H1 (cell line): ENCODE results near the gene CLVS2. TPM values are rescaled to one million over a fixed set of nuclear protein-coding genes. Genes with fewer than 3 reads are reported as not detected.

Source experiments
- CTCF ChIA-PET: fragments of 300-600 bp; sonication (Branson Sonifier 250); formaldehyde crosslinking; loops from one replicate; lab custom pipeline; 2021; ENCODE audit not compliant: partially characterized antibody; lab: Charles Lee
- POLR2A ChIA-PET: fragments of 300-600 bp; sonication (Branson Sonifier 250); formaldehyde crosslinking; loops from one replicate; lab custom pipeline; 2021; ENCODE audit warnings: inconsistent platforms; ENCODE audit not compliant: partially characterized antibody; lab: Charles Lee
- DNase-seq, 2 experiments: peaks; one replicate each; pipeline versions ENCODE4 v3.0.0 to v3.0.0-alpha.2; 2010 to 2022; ENCODE audit warnings: low spot score in 2 of 2, low read depth in 1 of 2, mixed read lengths in 1 of 2
- FAIRE-seq: peaks from 2 replicates; lab custom pipeline; 2011; peaks lifted over from hg19 to GRCh38; lab: Jason Lieb, UNC
- H2AFZ ChIP-seq: 2 replicates; pipeline ENCODE4 v1.8.1; 2012; ENCODE audit warnings: low read length, inconsistent platforms
- H2AK5ac ChIP-seq: 2 replicates; pipeline ENCODE4 v1.6.1; 2013; ENCODE audit warnings: low read depth, low read length
- H2BK120ac ChIP-seq: replicated peaks from 2 replicates; pipeline ENCODE3; 2013; ENCODE audit warnings: low read depth, low read length, inconsistent platforms
- H2BK12ac ChIP-seq: 2 replicates; pipeline ENCODE4 v1.6.1; 2013; ENCODE audit warnings: low read depth, low read length
- H2BK15ac ChIP-seq: 2 replicates; pipeline ENCODE4 v1.6.1; 2013; ENCODE audit warnings: low read length
- H2BK20ac ChIP-seq: 2 replicates; pipeline ENCODE4 v1.6.1; 2013; ENCODE audit warnings: low read length
- H2BK5ac ChIP-seq: 2 replicates; pipeline ENCODE4 v1.6.1; 2013; ENCODE audit warnings: low read depth, low read length
- H3K14ac ChIP-seq: 2 replicates; pipeline ENCODE4 v1.6.1; 2013; ENCODE audit warnings: inconsistent platforms; ENCODE audit not compliant: insufficient read length
- H3K18ac ChIP-seq: 2 replicates; pipeline ENCODE4 v1.6.1; 2013; ENCODE audit warnings: low read length; ENCODE audit errors: extremely low read depth
- H3K23ac ChIP-seq: 2 replicates; pipeline ENCODE4 v1.6.1; 2013; ENCODE audit warnings: inconsistent platforms; ENCODE audit not compliant: insufficient read length
- H3K23me2 ChIP-seq: 2 replicates; pipeline ENCODE4 v1.6.1; 2013; ENCODE audit warnings: low read depth, low read length
- H3K27ac ChIP-seq: 2 replicates; pipeline ENCODE4 v1.6.1; 2011; ENCODE audit warnings: low read depth, low read length, inconsistent platforms
- H3K27me3 ChIP-seq, 4 experiments: replicated peaks in 1 of 4; 1 replicate in 1 of 4; 2 replicates in 3 of 4; pipeline versions ENCODE4 v1.6.1 to v1.8.1; 2011 to 2013; ENCODE audit warnings: low read length in 3 of 4, mild to moderate bottlenecking in 3 of 4, inconsistent platforms in 2 of 4, mixed read lengths in 2 of 4, moderate library complexity in 1 of 4; ENCODE audit not compliant: control insufficient read depth in 3 of 4, insufficient read depth in 3 of 4; ENCODE audit errors: extremely low read depth in 1 of 4
- H3K36me3 ChIP-seq, 4 experiments: 2 replicates each; pipeline versions ENCODE4 v1.6.1 to v1.8.1; 2011 to 2013; ENCODE audit warnings: mild to moderate bottlenecking in 4 of 4, low read length in 3 of 4, moderate library complexity in 2 of 4, control low read depth in 1 of 4, inconsistent platforms in 1 of 4; ENCODE audit not compliant: insufficient read depth in 4 of 4, control insufficient read depth in 2 of 4
- H3K4ac ChIP-seq: replicated peaks from 2 replicates; pipeline ENCODE3; 2013; ENCODE audit warnings: low read length, low read depth, mixed read lengths, inconsistent platforms; ENCODE audit not compliant: insufficient read length
- H3K4me1 ChIP-seq, 4 experiments: replicated peaks in 1 of 4; 1 replicate in 1 of 4; 2 replicates in 3 of 4; pipeline versions ENCODE4 v1.6.1 to v1.8.1; 2011 to 2013; ENCODE audit warnings: low read length in 3 of 4, inconsistent platforms in 2 of 4, mixed read lengths in 1 of 4; ENCODE audit not compliant: insufficient read depth in 4 of 4, control insufficient read depth in 3 of 4
- H3K4me2 ChIP-seq, 2 experiments: 2 replicates each; pipeline versions ENCODE4 v1.6.1 to v1.8.1; 2011 to 2013; ENCODE audit warnings: low read depth in 2 of 2, low read length in 2 of 2, control low read depth in 1 of 2, inconsistent platforms in 1 of 2, mild to moderate bottlenecking in 1 of 2; ENCODE audit not compliant: insufficient read depth in 1 of 2
- H3K4me3 ChIP-seq, 4 experiments: fragments of 200-600, 300-600 bp in 1 of 4; sonication (generic), shearing (Covaris generic), sonication (Bioruptor Twin) in 1 of 4; 2 replicates each; pipeline versions ENCODE4 v1.5.1 to v1.8.1; 2011 to 2016; ENCODE audit warnings: low read length in 4 of 4, low read depth in 3 of 4, control low read depth in 2 of 4, inconsistent platforms in 2 of 4, mild to moderate bottlenecking in 2 of 4, mixed read lengths in 1 of 4, moderate library complexity in 1 of 4; ENCODE audit not compliant: insufficient read depth in 2 of 4; ENCODE audit errors: extremely low read depth in 1 of 4
- H3K56ac ChIP-seq: replicated peaks from 2 replicates; pipeline ENCODE3; 2013; ENCODE audit warnings: low read depth, mild to moderate bottlenecking, mixed read lengths, low read length, inconsistent platforms; ENCODE audit not compliant: insufficient read length
- H3K79me1 ChIP-seq: 2 replicates; pipeline ENCODE4 v1.6.1; 2013; ENCODE audit warnings: low read depth, low read length, control low read depth
- H3K79me2 ChIP-seq, 2 experiments: 2 replicates each; pipeline versions ENCODE4 v1.6.1 to v1.8.1; 2012 to 2013; ENCODE audit warnings: low read length in 2 of 2, mild to moderate bottlenecking in 2 of 2, inconsistent platforms in 1 of 2; ENCODE audit not compliant: insufficient read depth in 2 of 2, control insufficient read depth in 1 of 2
- H3K9ac ChIP-seq, 4 experiments: replicated peaks in 1 of 4; 1 replicate in 1 of 4; 2 replicates in 3 of 4; pipeline versions ENCODE4 v1.6.1 to v1.8.1; 2011 to 2013; ENCODE audit warnings: low read depth in 3 of 4, low read length in 3 of 4, control low read depth in 2 of 4, mild to moderate bottlenecking in 2 of 4, moderate library complexity in 2 of 4, inconsistent platforms in 1 of 4; ENCODE audit errors: extremely low read depth in 1 of 4
- H3K9me3 ChIP-seq, 2 experiments: 2 replicates each; pipeline versions ENCODE4 v1.6.1 to v1.8.1; 2012 to 2013; ENCODE audit warnings: mild to moderate bottlenecking in 2 of 2, moderate library complexity in 2 of 2, control low read depth in 1 of 2, inconsistent platforms in 1 of 2, low read depth in 1 of 2, low read length in 1 of 2, mixed read lengths in 1 of 2; ENCODE audit not compliant: insufficient read depth in 2 of 2
- H4K20me1 ChIP-seq, 2 experiments: replicated peaks in 1 of 2; 2 replicates each; pipeline versions ENCODE3 to v1.8.1; 2011 to 2013; ENCODE audit warnings: inconsistent platforms in 2 of 2, low read length in 2 of 2, mild to moderate bottlenecking in 1 of 2; ENCODE audit not compliant: insufficient read depth in 2 of 2, control insufficient read depth in 1 of 2
- H4K5ac ChIP-seq: 2 replicates; pipeline ENCODE4 v1.6.1; 2013; ENCODE audit warnings: low read length, low read depth, mixed read lengths, inconsistent platforms; ENCODE audit not compliant: insufficient read length
- H4K8ac ChIP-seq: 2 replicates; pipeline ENCODE4 v1.8.0; 2013; ENCODE audit warnings: mild to moderate bottlenecking, moderate library complexity, low read length, inconsistent platforms; ENCODE audit not compliant: insufficient read depth; ENCODE audit errors: extremely low read depth
- H4K91ac ChIP-seq: replicated peaks from 2 replicates; pipeline ENCODE3; 2013; ENCODE audit warnings: low read length, mixed read lengths, inconsistent platforms; ENCODE audit not compliant: insufficient read length
- BRCA1 ChIP-seq: IDR thresholded peaks from 2 replicates; pipeline ENCODE4 v1.6.1; 2012; ENCODE audit warnings: low read depth, low read length, improper control_type of control experiment
- CHD2 ChIP-seq: IDR thresholded peaks from 2 replicates; pipeline ENCODE4 v1.6.1; 2012; ENCODE audit warnings: low read length, improper control_type of control experiment
- CTBP2 ChIP-seq: IDR thresholded peaks from 2 replicates; pipeline ENCODE4 v1.7.0; 2011; ENCODE audit warnings: borderline replicate concordance, mild to moderate bottlenecking, moderate library complexity, mixed read lengths, low read length; ENCODE audit not compliant: insufficient read depth, insufficient read length
- RXRA ChIP-seq: IDR thresholded peaks from 2 replicates; pipeline ENCODE4 v1.6.1; 2011; ENCODE audit warnings: low read depth, mild to moderate bottlenecking, low read length, moderate library complexity; ENCODE audit not compliant: insufficient read depth
- SIRT6 ChIP-seq: IDR thresholded peaks from one replicate; pipeline ENCODE4 v1.7.1; 2012; ENCODE audit warnings: low read length, inconsistent platforms
- SP4 ChIP-seq: IDR thresholded peaks from 2 replicates; pipeline ENCODE4 v1.6.1; 2012; ENCODE audit warnings: low read length, inconsistent platforms
- SUZ12 ChIP-seq: fragments of 200-600 bp; sonication (generic); IDR thresholded peaks from 2 replicates; pipeline ENCODE4 v1.6.1; 2012; ENCODE audit warnings: mild to moderate bottlenecking, inconsistent platforms, low read length, moderate library complexity, mixed read lengths
- polyA plus RNA-seq, 7 experiments: library from polyadenylated mRNA; depleted of rRNA in 3 of 7; stranded (reverse) in 5 of 7; unstranded in 2 of 7; fragments of >200 nt in 5 of 7; fragments of 200-250 nt in 2 of 7; gene quantifications; 1 replicate in 5 of 7; 2 replicates in 1 of 7; 4 replicates in 1 of 7; pipeline versions ENCODE4 v1.2.1 to v1.2.3, GENCODE V29; 2011 to 2013; ENCODE audit warnings: missing spikeins in 2 of 7, mixed read lengths in 2 of 7
- total RNA-seq: library from RNA; stranded (reverse); fragmentation: NEBNext Ultra II Directional; extraction: Animal tissue kit (Norgen Biotek cat#: 25700); gene quantifications from 2 replicates; pipeline ENCODE4 v1.2.1, GENCODE V29; 2021

Gene CLVS2
- total and polyA plus RNA-seq, 2 of the 8 experiments (the other 6 are each of a cell fraction or from before 2014, with no cell fraction given) = 0.30 to 0.73 TPM

DNA sequence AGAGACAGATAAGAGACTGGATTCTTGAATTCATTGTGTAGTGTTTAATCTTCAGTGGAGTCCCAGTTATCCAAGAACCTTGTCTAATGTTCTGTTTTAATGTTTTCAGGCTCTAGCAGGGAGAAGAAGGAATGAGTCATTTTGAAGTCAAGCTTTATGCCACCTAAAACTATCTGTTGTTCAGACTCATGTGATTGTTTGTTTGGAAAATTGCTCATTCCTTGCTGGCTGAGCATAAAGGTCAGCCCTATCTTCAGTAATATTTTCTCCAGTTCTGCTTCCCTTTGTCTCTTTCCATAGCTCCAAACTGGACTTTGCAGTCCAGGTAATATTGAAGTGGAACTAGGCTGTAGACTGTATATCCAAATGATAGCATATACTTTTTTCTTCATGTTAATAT is 34.2 kb downstream of the CLVS2 start:
- CTCF ChIA-PET = interaction anchor here (1.2 to 2.4 kb wide), 3 partner anchors 10 to 161 kb away, joined by 3 to 5 read pairs (median 4); no protein-coding TSS in a partner anchor
- H2BK20ac ChIP-seq = no peak overlapping the region
- H3K4ac ChIP-seq = no peak overlapping the region
- no peak overlapping the region for H3K14ac ChIP-seq
- no peaks in the 10 kb centered on the region for H3K27me3 ChIP-seq
- DNase-seq = no peak
- no peaks in the 10 kb centered on the region for H3K36me3 ChIP-seq
- H3K4me1 ChIP-seq = no peaks in the 10 kb centered on the region
- H2BK15ac ChIP-seq = no peak overlapping the region
- no peak overlapping the region for H3K4me3 ChIP-seq
- no peak overlapping the region for H3K27ac ChIP-seq
- no peak overlapping the region for H2BK120ac ChIP-seq
- no peaks in the 10 kb centered on the region for H4K20me1 ChIP-seq
- no peak overlapping the region for H3K56ac ChIP-seq
- POLR2A ChIA-PET = no interaction called here
- H3K79me1 ChIP-seq = no peaks in the 10 kb centered on the region
- no peaks in the 10 kb centered on the region for H3K9me3 ChIP-seq
- H4K5ac ChIP-seq = no peak overlapping the region
- no peak overlapping the region for H2BK12ac ChIP-seq
- H3K4me2 ChIP-seq = no peak overlapping the region
- no peak overlapping the region for H3K9ac ChIP-seq
- no peak overlapping the region for H3K18ac ChIP-seq
- H2AFZ ChIP-seq = no peak overlapping the region
- no peaks in the 10 kb centered on the region for H3K79me2 ChIP-seq
- no peak overlapping the region for H4K8ac ChIP-seq
- H4K91ac ChIP-seq = no peak overlapping the region
- H3K23me2 ChIP-seq = no peaks in the 10 kb centered on the region
- H3K23ac ChIP-seq = no peak overlapping the region
- no peak overlapping the region for H2AK5ac ChIP-seq
- no peak overlapping the region for H2BK5ac ChIP-seq
- no peak for FAIRE-seq
- TF ChIP-seq SUZ12 = no peak
- no peak for TF ChIP-seq SIRT6
- no peak for TF ChIP-seq SP4
- no peak for TF ChIP-seq CTBP2
- no peak for TF ChIP-seq BRCA1
- TF ChIP-seq CHD2 = no peak
- no peak for TF ChIP-seq RXRA
